WTC11 (cell line): Measurements from ENCODE around the gene PKMYT1. TPM values are rescaled to one million over a fixed set of nuclear protein-coding genes. Genes with fewer than 3 reads are reported as not detected.

ENCODE experiments used
- ATAC-seq: fragments of 200-7000 bp; cut with Tn5 transposase; 2 replicates; pipeline ENCODE4 v1.10.0; 2021; ENCODE audit warnings: mild to moderate bottlenecking, moderate library complexity
- CTCF ChIA-PET: fragments of 300-600 bp; sonication (Branson Sonifier 250); formaldehyde crosslinking; loops from one replicate; lab custom pipeline; 2021; ENCODE audit warnings: antibody characterized with exemption; lab: Charles Lee
- POLR2A ChIA-PET: fragments of 350-600 bp; sonication (Branson Sonifier 250); formaldehyde crosslinking; loops from one replicate; lab custom pipeline; 2021; ENCODE audit warnings: antibody characterized with exemption; lab: Charles Lee
- DNase-seq: peaks from one replicate; pipeline ENCODE4 v3.0.0; 2021; ENCODE audit warnings: low spot score
- H3K27ac Mint-ChIP-seq: 2 replicates; pipeline ENCODE4 v1.8.0; 2021; ENCODE audit warnings: mixed read lengths
- H3K27me3 Mint-ChIP-seq: 2 replicates; pipeline ENCODE4 v1.8.0; 2021; ENCODE audit warnings: low read depth, mild to moderate bottlenecking, moderate library complexity, mixed read lengths
- H3K36me3 Mint-ChIP-seq: 2 replicates; pipeline ENCODE4 v1.8.0; 2021; ENCODE audit warnings: mixed read lengths
- H3K4me1 Mint-ChIP-seq: 2 replicates; pipeline ENCODE4 v1.8.0; 2022; ENCODE audit warnings: mixed read lengths
- H3K4me3 Mint-ChIP-seq: 2 replicates; pipeline ENCODE4 v1.8.0; 2021; ENCODE audit warnings: mild to moderate bottlenecking, moderate library complexity, mixed read lengths
- H3K9me3 Mint-ChIP-seq: 2 replicates; pipeline ENCODE4 v1.8.0; 2021; ENCODE audit warnings: mixed read lengths
- ARID4B ChIP-seq: sonication (generic); formaldehyde crosslinking; IDR thresholded peaks from 2 replicates; pipeline ENCODE4 v1.8.0; 2023; ENCODE audit warnings: missing genetic modification reagents, mild to moderate bottlenecking, borderline replicate concordance
- CBFB ChIP-seq: sonication (generic); formaldehyde crosslinking; IDR thresholded peaks from 2 replicates; pipeline ENCODE4 v1.8.1; 2022; ENCODE audit warnings: mild to moderate bottlenecking, low read depth, missing genetic modification reagents
- CREM ChIP-seq: sonication (generic); formaldehyde crosslinking; IDR thresholded peaks from 2 replicates; pipeline ENCODE4 v1.8.1; 2022; ENCODE audit warnings: mild to moderate bottlenecking, missing genetic modification reagents, moderate library complexity
- E2F4 ChIP-seq: sonication (generic); formaldehyde crosslinking; IDR thresholded peaks from 2 replicates; pipeline ENCODE4 v1.8.1; 2022; ENCODE audit warnings: low read depth, mild to moderate bottlenecking, moderate library complexity, missing genetic modification reagents, borderline replicate concordance
- EMX1 ChIP-seq: fragments of 250-450 bp; sonication (Bioruptor Pico); IDR thresholded peaks from 2 replicates; pipeline ENCODE4 v1.8.0; 2021; ENCODE audit warnings: mild to moderate bottlenecking
- ESRRA ChIP-seq: sonication (generic); formaldehyde crosslinking; IDR thresholded peaks from 2 replicates; pipeline ENCODE4 v1.8.1; 2022; ENCODE audit warnings: mild to moderate bottlenecking, missing genetic modification reagents, borderline replicate concordance
- HMGXB4 ChIP-seq: sonication (generic); formaldehyde crosslinking; IDR thresholded peaks from 2 replicates; pipeline ENCODE4 v1.8.1; 2023; ENCODE audit warnings: mild to moderate bottlenecking, moderate library complexity, missing genetic modification reagents
- IRF2 ChIP-seq: sonication (generic); formaldehyde crosslinking; IDR thresholded peaks from 2 replicates; pipeline ENCODE4 v1.8.0; 2022; ENCODE audit warnings: low read depth, missing genetic modification reagents, borderline replicate concordance
- MAX ChIP-seq: sonication (generic); formaldehyde crosslinking; IDR thresholded peaks from 2 replicates; pipeline ENCODE4 v1.8.0; 2022; ENCODE audit warnings: mild to moderate bottlenecking, missing genetic modification reagents
- NFE2L1 ChIP-seq: sonication (generic); formaldehyde crosslinking; IDR thresholded peaks from 2 replicates; pipeline ENCODE4 v1.8.1; 2023; ENCODE audit warnings: missing genetic modification reagents
- NFYB ChIP-seq: sonication (generic); formaldehyde crosslinking; conservative IDR thresholded peaks from 2 replicates; pipeline ENCODE4 v1.8.0; 2022; ENCODE audit warnings: low read depth, missing genetic modification reagents
- NR2C2 ChIP-seq: sonication (generic); formaldehyde crosslinking; IDR thresholded peaks from 2 replicates; pipeline ENCODE4 v1.8.0; 2022; ENCODE audit warnings: mild to moderate bottlenecking, missing genetic modification reagents
- PREB ChIP-seq: sonication (generic); formaldehyde crosslinking; IDR thresholded peaks from 2 replicates; pipeline ENCODE4 v1.8.1; 2022; ENCODE audit warnings: mild to moderate bottlenecking, missing genetic modification reagents, moderate library complexity, borderline replicate concordance
- ZNF396 ChIP-seq: fragments of 250-450 bp; sonication (Bioruptor Pico); IDR thresholded peaks from 2 replicates; pipeline ENCODE4 v1.8.0; 2021; ENCODE audit warnings: mild to moderate bottlenecking, moderate library complexity, borderline replicate concordance
- total RNA-seq: library from RNA; stranded (reverse); gene quantifications from 3 replicates; pipeline ENCODE4 v1.2.3, GENCODE V29; 2021
- TF ChIP-seq, protein P1 (sequence below): sonication (generic); formaldehyde crosslinking; IDR thresholded peaks from 2 replicates; pipeline ENCODE4 v1.8.1; 2022; ENCODE audit warnings: missing genetic modification reagents, borderline replicate concordance
- TF ChIP-seq, protein P2 (sequence below): sonication (generic); formaldehyde crosslinking; IDR thresholded peaks from 2 replicates; pipeline ENCODE4 v1.8.0; 2023; ENCODE audit warnings: missing genetic modification reagents

Gene PKMYT1
- total RNA-seq, 1 experiment from 2014 or later = 120 TPM

GRCh38 chr16:2929693-2930092 is 50.6 kb downstream of the PKMYT1 start:
- H3K36me3 Mint-ChIP-seq = 0 out of 2 replicates have a peak, but pooled peaks cover 3% of the 10 kb centered on the region
- H3K27ac Mint-ChIP-seq = no peak overlapping the region
- POLR2A ChIA-PET = no interaction called here
- TF ChIP-seq ZNF396 (CRISPR knock-in tag) (no peak), ARID4B (no peak), ESRRA (no peak), MAX (no peak), CREM (no peak), E2F4 (CRISPR knock-in tag) (no peak), NFE2L1 (CRISPR knock-in tag) (no peak), EMX1 (CRISPR knock-in tag) (no peak), NR2C2 (CRISPR knock-in tag) (no peak), NFYB (CRISPR knock-in tag) (no peak), HMGXB4 (CRISPR knock-in tag) (no peak), PREB (no peak), CBFB (CRISPR knock-in tag) (no peak), IRF2 (CRISPR knock-in tag) (no peak)
- TF ChIP-seq, protein P1, sequence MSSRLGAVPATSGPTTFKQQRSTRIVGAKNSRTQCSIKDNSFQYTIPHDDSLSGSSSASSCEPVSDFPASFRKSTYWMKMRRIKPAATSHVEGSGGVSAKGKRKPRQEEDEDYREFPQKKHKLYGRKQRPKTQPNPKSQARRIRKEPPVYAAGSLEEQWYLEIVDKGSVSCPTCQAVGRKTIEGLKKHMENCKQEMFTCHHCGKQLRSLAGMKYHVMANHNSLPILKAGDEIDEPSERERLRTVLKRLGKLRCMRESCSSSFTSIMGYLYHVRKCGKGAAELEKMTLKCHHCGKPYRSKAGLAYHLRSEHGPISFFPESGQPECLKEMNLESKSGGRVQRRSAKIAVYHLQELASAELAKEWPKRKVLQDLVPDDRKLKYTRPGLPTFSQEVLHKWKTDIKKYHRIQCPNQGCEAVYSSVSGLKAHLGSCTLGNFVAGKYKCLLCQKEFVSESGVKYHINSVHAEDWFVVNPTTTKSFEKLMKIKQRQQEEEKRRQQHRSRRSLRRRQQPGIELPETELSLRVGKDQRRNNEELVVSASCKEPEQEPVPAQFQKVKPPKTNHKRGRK (CRISPR knock-in tag) = no peak
- TF ChIP-seq, protein P2, sequence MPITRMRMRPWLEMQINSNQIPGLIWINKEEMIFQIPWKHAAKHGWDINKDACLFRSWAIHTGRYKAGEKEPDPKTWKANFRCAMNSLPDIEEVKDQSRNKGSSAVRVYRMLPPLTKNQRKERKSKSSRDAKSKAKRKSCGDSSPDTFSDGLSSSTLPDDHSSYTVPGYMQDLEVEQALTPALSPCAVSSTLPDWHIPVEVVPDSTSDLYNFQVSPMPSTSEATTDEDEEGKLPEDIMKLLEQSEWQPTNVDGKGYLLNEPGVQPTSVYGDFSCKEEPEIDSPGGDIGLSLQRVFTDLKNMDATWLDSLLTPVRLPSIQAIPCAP = no peak
- TF ChIP-seq, all 79 proteins: peak for 0
- H3K4me3 Mint-ChIP-seq = no peak overlapping the region
- H3K27me3 Mint-ChIP-seq = peaks cover 9% of the 10 kb centered on the region
- peaks cover 33% of the 10 kb centered on the region for H3K4me1 Mint-ChIP-seq
- DNase-seq = no peak
- CTCF ChIA-PET = interaction anchor here (1.1 to 1.2 kb wide), 2 partner anchors 32 to 90 kb away, joined by 4 read pairs; no protein-coding TSS in a partner anchor
- H3K9me3 Mint-ChIP-seq = peaks cover 9% of the 10 kb centered on the region
- no peak for ATAC-seq
